HG02852 (cell line): ENCODE data around the gene SKI.

Source experiments
- ATAC-seq: cut with Tn5 transposase; IDR thresholded peaks from one replicate; pipeline ENCODE4 v1.9.1; 2021; ENCODE audit warnings: mild to moderate bottlenecking, moderate library complexity; ENCODE audit not compliant: unreplicated experiment

The SKI gene

DNA sequence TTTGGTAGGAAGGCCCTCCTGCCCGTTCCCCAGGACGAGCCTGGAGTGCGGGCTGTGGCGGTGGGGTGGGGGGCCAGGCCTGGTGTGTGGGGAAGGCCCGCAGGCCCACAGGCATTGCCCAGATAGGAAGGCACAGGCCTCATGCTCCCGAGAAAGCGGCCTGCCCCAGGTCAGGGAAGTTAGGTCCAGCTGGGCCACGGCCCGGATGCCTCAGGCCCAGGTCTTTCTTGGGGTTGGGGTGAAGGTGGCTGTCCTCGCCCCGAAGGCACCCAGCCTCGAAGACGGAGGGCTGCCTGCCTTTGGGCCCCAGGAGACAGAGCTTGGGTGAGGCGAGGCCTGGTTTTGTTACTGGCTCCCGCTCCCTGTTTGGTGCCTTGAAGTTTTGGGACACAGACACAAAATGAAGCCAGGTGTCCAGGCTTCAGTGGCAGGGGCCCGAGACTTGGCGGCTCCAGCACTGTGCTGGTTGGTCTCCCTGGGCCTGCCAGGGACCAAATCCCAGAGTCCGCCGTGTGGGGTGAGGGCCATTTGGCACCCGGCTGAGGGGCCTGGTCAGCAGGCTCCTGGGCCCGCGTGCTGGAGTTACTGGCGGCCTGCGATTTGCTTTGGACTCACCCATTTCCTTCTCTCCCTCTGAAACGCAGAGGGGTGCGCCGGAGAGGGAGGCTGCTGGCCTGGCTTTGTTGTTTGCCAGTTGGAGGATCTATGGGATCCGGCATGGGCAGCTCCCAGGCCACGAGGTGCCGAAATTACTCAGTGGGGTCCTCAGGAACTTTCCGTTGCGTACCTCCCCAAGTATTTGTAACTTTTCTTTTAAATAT lies 2.0 kb downstream of the SKI start:
- ATAC-seq: no peak

DNA sequence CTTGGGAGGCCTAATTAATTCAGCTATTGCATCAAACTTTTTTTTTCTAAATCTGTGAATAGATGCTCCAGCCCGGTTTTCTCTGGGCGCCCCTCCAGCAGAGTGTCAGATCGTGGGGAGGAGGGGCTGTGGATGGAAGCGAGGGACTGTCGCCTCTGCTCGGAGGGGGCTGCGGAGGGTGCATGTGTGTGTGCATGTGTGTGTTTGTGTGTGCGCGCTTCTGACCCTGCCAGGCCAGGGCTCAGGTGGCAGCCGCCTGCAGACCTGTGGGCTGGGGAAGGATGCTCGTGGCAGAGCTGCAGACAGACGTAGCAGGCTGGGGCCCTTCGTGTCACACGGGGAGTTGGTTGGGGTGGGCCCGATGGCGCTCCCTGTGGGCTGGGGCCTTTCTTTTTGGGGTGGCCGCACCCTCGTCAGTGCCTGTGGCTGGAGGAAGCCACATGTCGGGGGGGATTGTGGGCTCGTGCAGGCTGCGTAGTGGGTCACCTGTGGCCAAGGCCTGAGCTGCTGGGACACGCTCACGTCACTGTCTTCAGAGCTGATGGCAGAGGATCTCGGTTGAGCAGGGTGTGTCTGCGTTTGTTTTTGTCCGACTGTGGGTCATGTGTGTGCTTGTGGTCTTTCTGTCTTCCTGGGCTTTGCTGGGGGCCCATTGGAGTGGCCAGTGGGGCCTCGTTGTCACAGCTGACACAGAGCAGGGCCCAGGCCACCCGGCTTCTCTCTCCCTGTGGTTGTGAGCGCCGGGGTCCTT lies 2.8 kb downstream of the SKI start:
- no peak for ATAC-seq

DNA sequence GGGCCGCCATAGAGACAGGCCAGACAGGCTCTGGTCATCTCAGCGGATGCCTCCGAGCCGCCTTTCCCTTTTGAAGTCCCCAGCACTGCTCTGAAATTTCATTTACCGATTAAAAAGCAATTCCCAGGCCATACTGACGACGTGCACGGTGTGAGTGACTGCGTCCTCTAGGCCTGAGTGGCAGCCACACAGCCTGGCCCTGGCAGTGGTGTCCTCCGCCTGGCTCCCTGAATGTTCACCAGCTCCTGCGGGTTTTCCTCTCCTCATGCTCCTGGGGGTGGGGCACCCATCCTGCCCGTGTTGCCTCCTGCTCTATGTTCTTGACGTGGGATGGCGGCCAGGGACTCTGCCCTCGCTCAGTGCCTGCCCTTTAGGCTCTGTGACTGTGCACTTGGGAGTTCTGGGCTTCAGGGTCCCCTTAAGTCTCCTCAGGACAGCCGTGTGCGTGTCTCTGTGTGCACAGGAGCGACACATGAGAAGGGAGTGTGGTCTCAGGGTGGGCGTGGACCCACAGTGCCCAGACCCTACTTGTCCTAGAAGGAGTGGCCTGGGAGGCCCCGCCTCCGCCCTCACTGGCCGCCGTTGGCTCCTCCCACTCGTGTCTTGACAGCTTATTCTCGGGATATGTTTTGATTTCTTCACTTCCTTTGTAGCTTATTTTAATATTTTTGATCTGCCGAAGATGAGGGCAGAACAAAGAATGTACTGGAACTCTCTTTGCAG lies 3.6 kb downstream of the SKI start:
- ATAC-seq: no peak

DNA sequence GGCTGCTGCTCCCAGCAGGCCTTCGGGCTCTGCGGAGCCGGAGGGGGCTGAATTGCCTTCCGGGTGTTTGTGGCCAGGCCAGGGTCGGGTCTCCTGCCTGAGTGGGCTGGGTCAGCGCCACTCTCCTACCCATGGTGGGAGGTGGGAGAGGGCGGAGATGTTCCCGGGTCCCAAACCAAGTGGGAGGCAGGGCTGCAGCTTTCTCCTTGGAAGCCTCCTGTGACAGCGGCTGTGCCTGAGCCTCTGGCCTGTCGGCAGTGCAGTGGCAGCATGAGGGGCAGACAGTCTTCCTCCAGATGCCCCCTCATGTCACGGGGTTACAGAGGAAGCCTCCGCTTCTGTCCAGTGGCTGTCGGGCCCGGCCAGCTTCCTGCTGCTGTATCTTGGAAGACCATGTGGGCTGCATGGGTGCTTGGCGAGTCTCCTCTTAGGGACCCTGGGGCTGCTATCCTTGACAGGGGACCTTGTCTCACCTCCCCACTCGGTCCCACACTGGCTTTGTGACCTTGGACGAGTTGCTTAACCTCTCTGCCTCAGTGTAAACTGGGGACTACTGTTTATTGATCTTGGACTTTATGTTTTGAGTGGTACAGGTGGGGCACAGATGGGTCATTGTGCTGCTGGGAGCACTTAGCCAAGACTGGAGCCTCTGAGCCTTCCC lies 4.3 kb downstream of the SKI start:
- ATAC-seq: no peak

DNA sequence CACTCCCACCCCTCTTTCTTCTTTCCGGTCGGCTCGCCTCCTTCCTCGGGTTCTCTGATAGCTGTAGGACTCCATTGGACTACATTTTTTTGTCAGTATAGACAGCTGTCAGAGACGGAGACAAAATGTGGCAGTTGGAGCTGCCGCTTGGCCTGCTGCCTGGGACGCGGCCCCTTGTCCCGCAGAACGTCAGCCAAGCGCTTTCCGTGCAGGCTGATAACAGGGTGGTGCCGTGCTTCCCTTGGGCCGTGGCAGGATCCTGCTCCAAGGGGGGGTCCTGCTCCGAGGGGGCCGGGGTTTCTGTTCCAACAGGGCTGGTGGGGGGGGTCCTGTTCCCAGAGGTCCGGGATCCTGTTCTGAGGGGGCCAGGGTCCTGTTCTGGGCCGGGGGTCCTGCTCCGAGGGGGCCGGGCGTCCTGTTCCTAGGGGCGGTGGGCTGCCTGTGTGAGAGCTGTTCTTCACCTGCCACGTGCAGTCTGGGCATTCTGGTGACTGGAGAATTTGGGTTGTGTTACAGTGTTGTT lies 4.9 kb downstream of the SKI start:
- no peak for ATAC-seq

DNA sequence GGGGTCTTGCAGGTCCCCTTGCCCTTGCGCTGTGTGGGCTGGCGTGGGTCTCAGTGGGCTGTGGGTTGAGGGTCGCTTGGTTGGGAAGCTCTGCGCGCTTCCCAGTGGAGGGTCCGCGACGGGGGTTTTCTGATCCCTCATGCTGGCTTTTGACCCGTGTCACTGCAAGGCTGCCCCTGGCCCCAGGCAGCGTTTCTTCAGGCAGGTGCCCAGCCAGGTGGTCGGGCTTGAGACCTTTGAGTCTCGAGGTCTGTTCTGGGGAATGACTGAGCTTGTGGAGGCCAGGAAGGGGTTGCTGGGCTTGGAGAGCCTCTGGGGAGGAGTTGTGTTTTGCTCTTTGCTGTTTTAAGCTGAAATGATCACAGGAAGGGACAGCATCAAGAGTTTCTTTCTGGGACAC lies 5.3 kb downstream of the SKI start:
- no peak for ATAC-seq

DNA sequence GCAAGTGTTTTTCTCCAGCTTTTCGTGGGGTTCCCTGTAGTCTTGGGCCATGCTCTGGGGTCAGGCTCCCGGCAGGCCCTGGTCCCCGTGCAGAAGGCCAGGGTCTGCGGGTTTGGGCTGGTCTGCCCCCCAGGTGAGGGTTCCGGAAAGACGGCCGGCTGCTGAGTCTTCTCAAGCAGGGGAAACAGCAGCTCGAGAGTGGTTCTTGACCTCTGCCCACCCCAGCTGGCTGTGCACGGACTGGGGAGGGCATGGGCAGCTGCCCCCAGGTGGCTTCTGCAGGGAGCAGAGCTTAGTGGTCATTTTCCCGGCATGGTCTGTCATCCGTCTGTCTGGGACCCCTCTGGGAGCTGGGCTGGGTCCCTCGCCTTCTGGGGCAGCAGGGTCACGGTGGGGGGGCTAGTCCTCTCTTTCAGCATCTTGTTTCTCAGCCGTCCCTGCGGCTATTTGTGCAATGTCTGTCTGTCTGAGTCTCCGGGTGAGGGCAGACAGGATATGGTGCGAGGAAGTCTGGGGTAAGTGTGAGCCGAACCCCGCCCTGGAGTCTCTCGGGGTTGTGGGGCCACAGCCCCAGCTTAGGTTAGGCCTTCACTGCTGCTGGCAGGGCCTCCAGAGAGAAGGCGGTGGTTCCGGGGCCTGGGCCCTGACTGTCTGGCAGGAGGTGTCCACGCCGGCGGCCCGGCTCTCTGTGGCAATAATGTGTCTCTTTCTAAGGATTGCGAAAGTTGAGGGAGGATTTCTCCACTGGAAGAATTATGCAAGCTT lies 6.1 kb downstream of the SKI start:
- ATAC-seq: no peak

DNA sequence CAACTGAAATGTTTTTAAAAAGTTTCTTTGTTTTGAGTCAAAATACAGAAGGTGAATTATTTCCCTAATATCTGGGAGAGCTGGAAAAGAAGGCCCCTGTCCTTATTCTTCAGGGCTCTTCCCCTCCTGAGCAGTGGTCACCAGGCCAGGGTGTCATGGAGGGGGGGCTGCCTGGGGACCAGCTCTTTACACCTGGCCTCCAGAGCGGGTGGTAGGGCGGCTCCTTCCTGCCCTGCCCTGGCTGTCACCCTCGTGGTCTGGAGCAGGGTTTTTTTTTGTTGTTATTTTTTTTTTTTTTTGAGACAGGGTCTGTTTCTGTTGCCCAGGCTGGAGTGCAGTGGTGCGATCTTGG lies 6.6 kb downstream of the SKI start:
- no peak for ATAC-seq

DNA sequence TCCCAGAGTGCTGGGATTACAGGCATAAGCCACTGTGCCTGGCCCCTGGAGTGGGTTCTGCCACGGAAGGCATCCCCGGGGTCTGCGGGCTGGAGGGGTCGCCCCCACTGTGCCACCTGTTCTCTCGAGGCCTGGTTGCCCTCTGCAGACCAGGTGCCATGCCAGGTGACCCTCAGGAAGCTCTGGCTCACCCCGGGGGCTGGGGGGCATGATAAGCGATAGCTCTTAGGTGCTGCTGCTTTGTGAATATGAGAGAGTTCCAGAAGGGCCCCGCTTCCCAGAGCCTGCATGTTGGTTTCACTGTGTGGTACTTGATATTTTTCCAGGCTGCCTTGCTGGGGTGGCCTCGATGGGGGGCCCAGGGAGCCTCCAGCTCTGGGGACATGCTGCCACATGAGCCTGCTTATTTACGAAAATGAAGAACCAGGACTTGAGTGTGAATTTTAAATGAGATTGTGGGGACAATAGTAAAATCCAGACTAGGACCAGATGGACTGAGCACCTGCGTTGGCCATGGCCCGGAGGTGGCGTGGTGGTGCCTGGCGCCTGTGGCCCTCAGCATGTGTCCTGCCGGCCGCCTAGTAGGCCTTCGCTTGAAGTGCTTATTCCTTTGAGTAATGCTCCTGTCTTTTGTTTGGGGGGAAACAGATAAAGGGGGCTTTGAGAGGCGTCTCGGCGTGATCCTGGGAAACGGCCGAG lies 7.3 kb downstream of the SKI start:
- ATAC-seq: no peak

DNA sequence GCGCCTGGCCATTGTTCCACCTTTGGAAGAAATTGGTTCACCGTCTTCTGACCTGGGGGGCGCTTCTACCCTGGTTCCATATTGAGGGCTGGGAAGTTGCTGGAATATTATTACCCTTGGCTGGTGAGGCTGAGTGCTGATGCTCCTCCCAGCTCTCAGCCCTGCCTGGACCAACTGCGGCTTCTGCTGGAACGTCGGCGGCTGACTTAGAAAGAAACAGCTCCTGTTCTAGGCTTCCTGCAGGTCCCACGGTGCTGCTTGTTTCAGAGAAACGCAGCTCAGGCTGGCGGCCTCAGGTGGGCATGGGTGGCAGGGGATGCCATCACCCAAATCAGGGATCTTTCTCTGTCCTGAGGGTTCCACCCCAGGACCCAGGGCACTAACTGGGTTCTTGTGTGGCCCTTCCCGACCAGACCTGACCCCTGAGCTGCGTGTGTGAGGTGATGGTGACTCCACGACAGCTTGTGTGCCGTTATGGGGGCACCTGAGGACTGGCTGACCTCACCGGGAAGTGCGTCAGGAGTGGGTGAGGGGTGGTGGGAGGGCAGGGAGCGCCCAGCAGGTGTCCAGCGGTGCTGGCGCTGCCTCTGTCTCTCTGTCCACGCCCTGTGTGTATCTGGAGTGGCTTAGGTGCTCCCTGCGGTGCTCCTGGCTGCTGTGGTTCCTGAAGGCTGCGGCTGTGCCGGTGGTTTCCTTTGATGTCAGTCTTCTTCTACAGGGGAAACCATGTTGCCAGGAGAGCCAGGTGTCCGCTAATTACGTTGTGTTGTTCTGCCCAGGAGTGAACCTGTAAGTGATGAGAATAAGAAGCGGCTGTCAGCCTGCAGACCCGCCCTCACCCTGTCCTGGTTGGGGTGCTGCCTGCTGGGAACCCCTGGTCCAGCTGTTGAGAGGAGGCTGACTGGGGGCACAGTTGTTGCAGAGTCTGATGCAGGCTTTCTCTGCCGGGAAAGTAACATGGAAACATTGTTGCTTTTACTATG lies 8.9 kb downstream of the SKI start:
- no peak for ATAC-seq

DNA sequence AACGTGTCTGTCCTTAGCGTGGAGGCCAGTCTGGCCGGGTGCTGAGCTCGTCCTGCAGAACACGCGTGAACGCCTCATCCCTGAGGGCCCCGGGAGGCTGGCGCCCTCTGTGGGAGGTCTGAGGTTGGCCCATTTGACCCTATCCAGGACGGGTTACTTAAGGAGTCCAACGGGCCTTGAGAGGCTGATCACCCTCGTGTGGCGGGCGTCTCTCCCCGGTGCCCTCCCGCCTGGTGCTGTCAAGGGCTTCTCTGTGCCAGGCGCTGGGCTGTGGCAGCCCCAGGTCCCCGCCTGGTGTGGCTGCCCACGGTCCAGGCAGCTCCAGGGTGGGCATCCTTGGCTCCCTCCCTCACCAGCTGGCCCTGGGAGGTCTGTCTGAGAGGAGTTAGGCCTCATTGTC lies 9.7 kb downstream of the SKI start:
- no peak for ATAC-seq

DNA sequence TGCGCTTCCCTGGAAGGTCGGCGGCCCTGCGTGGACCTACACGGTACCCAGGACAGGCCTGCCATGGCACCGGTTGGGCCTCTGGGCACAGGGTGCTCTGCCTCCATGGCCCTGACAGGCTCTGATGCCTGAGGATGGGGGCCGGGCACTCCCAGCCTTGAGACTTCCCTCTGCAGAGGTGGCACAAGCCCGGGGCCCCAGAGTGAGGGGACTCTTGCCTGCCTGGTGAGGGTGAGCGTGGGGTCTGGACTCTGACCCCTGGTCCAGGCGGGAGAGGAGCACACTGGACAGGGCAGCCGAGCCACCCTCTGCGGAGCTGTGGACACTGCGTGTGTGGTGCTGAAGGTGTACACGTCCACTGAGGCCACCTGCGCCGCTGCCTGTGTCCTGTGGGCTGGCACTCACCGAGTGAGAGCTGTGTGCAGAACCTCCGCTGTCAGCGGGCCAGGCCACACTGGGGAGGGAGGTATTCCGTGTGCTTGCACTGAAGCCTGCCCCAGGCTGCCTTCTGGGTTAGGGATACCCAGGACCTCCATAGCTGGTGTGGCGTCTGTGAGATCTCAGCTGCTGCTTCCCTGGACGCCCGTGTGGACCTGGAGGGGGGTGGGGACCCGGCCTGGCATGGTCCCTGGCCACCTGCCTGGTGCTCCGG lies 10.4 kb downstream of the SKI start:
- no peak for ATAC-seq

DNA sequence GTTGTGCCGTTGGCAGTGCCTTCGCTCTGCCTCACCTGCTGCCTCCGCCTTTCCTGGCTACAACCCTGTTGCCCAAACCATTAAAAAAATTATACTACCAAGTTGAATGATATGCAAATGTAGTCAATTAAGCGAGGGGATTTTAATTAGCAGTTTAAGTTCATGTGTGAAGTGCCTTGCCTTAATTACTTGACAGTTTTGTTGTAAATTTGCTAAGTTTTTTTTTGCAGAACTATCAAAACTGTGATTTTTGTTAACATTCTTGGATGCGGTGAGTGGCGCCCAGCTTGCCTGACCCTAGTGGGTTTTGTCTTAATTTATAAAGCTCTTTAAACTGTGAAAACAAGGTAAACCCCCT lies 10.9 kb downstream of the SKI start:
- ATAC-seq: no peak

DNA sequence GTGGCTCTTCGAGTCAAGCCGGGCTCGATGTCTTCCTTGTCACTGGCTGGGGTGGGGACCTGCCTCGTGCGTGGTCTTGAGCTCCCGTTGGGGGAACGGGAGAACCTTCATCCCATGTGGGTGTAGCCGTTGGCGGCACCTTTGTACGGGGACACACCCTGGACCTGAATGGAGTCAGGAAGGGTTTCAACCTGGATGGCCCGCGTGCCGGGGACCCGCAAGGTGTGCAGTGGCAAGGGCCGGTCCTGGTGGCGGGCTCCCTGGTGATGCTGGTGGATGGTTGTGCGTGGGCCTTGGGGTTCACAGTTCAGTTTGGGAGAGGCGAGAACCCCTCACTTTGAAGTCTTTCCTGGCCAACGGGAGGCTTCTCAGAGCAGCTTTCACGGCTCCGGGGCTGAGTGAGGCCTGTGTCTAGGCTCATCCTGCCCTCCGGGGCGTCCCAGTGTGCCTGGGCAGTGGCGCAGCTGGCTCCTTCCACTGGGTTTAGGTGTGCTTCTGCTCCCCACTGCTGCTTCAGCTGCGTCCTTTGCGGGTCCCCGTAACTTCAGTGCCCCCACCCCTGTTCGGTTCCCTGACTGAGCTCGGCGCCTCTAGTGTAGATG lies 11.4 kb downstream of the SKI start:
- no peak for ATAC-seq

DNA sequence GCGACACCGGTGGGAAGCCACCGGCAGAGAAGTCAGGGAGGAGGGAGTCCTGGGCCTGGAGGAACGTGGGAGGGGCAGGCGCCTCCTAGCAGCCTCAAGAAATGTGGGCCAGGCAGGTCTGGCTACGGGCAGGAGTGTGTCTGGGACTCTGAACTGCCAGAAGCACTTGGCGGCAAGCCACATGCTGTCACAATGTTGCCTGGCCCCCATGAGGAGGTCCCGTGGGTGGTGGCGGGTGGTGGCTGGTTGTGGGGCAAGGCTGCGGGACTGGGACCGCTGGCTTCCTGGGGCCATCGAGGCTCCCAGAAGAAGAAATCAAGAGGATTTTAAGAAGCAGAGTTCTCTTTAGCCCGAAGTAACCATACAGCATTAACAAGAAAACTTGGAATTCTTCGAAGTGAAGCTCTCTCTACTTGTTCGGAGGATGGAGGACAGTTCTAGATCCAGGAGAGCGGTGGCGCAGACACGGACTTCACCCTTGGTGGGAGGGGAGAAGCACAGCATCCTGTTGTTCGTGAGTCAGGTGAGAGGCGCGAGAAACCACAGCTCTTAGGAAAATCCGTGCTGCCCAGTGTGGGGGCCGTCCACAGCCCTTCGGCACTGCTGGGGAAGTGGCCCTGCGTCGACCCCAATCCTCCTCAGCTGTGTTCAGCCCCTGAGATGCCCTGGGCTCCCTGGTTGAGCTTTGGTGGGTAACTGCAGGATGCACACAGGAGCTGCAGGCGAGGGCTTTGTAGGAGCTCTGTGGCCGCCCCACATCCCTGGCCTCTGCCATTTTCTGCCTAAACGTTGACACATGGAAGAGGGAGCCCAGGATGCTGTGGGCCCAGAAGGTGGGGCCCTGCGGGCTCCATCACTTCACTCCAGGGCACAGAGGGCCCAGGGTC lies 12.4 kb downstream of the SKI start:
- no peak for ATAC-seq

DNA sequence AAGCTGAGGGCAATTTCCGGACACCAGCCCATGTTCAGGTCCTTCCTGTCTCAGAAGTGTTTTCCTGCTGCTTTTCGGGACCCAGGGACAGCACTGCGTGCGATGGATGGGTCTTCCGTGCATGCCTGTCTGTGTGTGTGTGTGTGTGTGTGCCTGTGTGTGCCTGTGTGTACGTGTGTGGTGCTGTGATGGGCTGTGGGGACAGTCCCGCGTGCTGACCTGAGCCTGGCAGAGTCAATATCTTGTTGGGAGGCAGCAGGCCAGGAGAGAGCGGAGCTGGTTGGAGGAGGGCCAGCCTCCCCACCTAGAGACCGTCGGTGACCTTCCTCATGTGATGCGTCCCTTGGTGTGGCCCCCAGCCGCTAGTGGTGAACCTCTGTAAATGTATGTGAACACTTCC lies 13.7 kb downstream of the SKI start:
- no peak for ATAC-seq
